MCF 10A (cell line): ENCODE results near the gene ADRB1. TPM values are rescaled to one million over a fixed set of nuclear protein-coding genes. Genes with fewer than 3 reads are reported as not detected.

ENCODE experiments used
- Bru-seq: library from RNA; stranded (reverse); fragments of 400-500 nt; gene quantifications from one replicate; lab custom pipeline; 2021; lab: Mats Ljungman, UMichigan
- BruChase-seq, 2 experiments: library from RNA; stranded (reverse); fragments of 400-500 nt; gene quantifications; one replicate each; lab custom pipeline; 2021; lab: Mats Ljungman, UMichigan
- BruUV-seq: library from RNA; stranded (reverse); fragments of 400-500 nt; replicated peaks from 2 replicates; lab custom pipeline; 2021; lab: Mats Ljungman, UMichigan
- CTCF ChIA-PET: fragments of 300-600 bp; sonication (Branson Sonifier 250); formaldehyde crosslinking; extraction: SDS; loops from one replicate; lab custom pipeline; 2021; ENCODE audit warnings: antibody characterized with exemption, inconsistent platforms; lab: Yijun Ruan, JAX
- POLR2A ChIA-PET: fragments of 300-600, 350-650 bp; sonication (Branson Sonifier 250); formaldehyde crosslinking; extraction: SDS; loops from one replicate; lab custom pipeline; 2020; ENCODE audit warnings: antibody characterized with exemption, inconsistent platforms; lab: Yijun Ruan, JAX
- DNase-seq: peaks from one replicate; pipeline ENCODE4 v3.0.0-alpha.2; 2018; ENCODE audit not compliant: unreplicated experiment
- H3K27ac Mint-ChIP-seq: one replicate; pipeline ENCODE4 v1.8.0; 2022; ENCODE audit warnings: mild to moderate bottlenecking, low read depth, mixed read lengths; ENCODE audit not compliant: unreplicated experiment
- H3K27me3 Mint-ChIP-seq: one replicate; pipeline ENCODE4 v1.8.0; 2022; ENCODE audit warnings: mixed read lengths; ENCODE audit not compliant: insufficient read depth, unreplicated experiment
- H3K36me3 Mint-ChIP-seq: one replicate; pipeline ENCODE4 v1.8.0; 2022; ENCODE audit warnings: mild to moderate bottlenecking, moderate library complexity, mixed read lengths; ENCODE audit not compliant: insufficient read depth, unreplicated experiment
- H3K4me1 Mint-ChIP-seq: one replicate; pipeline ENCODE4 v1.8.0; 2022; ENCODE audit warnings: mixed read lengths; ENCODE audit not compliant: insufficient read depth, unreplicated experiment
- H3K4me3 Mint-ChIP-seq: one replicate; pipeline ENCODE4 v1.8.0; 2022; ENCODE audit warnings: mild to moderate bottlenecking, moderate library complexity, mixed read lengths; ENCODE audit not compliant: unreplicated experiment
- H3K9me3 Mint-ChIP-seq: one replicate; pipeline ENCODE4 v1.8.0; 2022; ENCODE audit warnings: mixed read lengths; ENCODE audit not compliant: unreplicated experiment
- intact Hi-C: fragments of 100-400 bp; cut with micrococcal nuclease; formaldehyde crosslinking; loops from 2 replicates; pipeline ENCODE4 v1.14.1; 2022
- long read RNA-seq: library from polyadenylated mRNA; stranded (forward); transcript quantifications from one replicate; pipeline ENCODE4 v2.0.0, GENCODE V29; 2022
- total RNA-seq: library from RNA; stranded (reverse); gene quantifications from 2 replicates; pipeline ENCODE4 v1.2.3, GENCODE V29; 2022
- TF ChIP-seq, protein P1 (sequence below): fragments of 200-600 bp; IDR thresholded peaks from one replicate; pipeline ENCODE4 v1.8.0; 2022; ENCODE audit warnings: antibody characterized with exemption, mild to moderate bottlenecking; ENCODE audit not compliant: unreplicated experiment

ADRB1 gene
- 0.28 and 0.56 TPM in 2 replicates for total RNA-seq
- percentile 34 among the genes with signal in this experiment for Bru-seq, nascent RNA
- BruChase-seq, experiment 1, labeled RNA remaining after a 6-hour chase = not detected
- BruChase-seq, experiment 2, labeled RNA remaining after a 2-hour chase = percentile 32 among the genes with signal in this experiment
- long read RNA-seq = 0 reads

DNA sequence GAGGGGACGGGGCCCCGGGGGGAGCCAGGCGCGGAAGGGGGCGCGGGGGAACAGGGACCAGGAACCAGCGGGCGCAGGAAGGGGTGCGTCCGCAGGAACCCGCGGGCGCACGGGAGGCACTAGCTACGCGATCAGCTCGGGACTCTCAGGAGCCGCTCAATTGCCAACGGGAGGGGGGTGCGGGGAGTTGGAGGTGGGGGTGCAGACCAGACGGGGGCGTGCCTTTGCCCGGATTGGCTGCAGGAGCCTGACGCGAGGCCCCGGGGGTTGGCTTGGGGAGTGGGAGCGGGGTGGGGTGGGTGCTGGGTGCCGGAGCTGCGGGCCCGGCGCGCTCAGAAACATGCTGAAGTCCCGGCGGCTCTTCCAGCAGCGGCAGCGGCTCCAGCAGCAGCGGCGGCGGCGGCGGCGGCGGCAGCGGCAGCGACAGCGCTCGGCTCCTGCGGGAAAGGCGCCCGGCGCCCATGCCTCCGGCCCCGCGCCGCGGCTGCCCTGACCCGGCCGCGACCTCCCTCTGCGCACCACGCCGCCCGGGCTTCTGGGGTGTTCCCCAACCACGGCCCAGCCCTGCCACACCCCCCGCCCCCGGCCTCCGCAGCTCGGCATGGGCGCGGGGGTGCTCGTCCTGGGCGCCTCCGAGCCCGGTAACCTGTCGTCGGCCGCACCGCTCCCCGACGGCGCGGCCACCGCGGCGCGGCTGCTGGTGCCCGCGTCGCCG, at the start of gene ADRB1:
TSS of gene ADRB1 (plus strand) at position 335 of the 715 bp plus-strand sequence. CDS start at position 602, 267 bp downstream.
- H3K27me3 Mint-ChIP-seq = no peaks in the 10 kb centered on the region

DNA sequence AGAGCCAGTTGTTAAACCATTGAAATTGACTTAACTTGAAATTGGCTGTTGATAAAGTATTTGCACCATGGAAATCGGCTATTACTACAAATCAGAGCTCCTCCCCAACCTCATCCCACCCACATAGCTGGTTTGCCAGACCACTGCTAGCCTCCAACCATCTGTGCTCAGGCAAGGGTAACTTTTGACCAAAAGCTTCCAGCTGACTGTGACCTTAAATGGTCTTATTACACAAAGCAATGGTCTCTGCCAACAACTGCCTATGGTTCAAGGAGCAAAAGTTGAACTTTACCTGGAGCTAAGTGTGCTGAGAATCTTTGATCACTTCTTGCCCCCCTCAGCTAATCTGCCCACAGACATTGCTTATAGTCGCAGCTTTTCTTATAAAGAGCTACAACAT, 48.5 kb upstream of the ADRB1 start:
- intact Hi-C loops = no loop called here
- H3K4me1 Mint-ChIP-seq = no peaks in the 10 kb centered on the region
- DNase-seq = no peak
- ChIA-PET POLR2A (interaction anchor here (1.1 kb wide), 1 partner anchor 26 kb away, joined by 3 read pairs; no protein-coding TSS in a partner anchor), CTCF (interaction anchor here (0.7 to 1.0 kb wide), 2 partner anchors 73 to 108 kb away, joined by 3 read pairs; no protein-coding TSS in a partner anchor)
- H3K27me3 Mint-ChIP-seq = no peaks in the 10 kb centered on the region
- BruUV-seq = no TSS peak
- TF ChIP-seq, protein P1, sequence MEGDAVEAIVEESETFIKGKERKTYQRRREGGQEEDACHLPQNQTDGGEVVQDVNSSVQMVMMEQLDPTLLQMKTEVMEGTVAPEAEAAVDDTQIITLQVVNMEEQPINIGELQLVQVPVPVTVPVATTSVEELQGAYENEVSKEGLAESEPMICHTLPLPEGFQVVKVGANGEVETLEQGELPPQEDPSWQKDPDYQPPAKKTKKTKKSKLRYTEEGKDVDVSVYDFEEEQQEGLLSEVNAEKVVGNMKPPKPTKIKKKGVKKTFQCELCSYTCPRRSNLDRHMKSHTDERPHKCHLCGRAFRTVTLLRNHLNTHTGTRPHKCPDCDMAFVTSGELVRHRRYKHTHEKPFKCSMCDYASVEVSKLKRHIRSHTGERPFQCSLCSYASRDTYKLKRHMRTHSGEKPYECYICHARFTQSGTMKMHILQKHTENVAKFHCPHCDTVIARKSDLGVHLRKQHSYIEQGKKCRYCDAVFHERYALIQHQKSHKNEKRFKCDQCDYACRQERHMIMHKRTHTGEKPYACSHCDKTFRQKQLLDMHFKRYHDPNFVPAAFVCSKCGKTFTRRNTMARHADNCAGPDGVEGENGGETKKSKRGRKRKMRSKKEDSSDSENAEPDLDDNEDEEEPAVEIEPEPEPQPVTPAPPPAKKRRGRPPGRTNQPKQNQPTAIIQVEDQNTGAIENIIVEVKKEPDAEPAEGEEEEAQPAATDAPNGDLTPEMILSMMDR = no peak
- H3K27ac Mint-ChIP-seq = no peak overlapping the region
- H3K9me3 Mint-ChIP-seq = no peaks in the 10 kb centered on the region
- peaks cover 4% of the 10 kb centered on the region for H3K36me3 Mint-ChIP-seq
- no peak overlapping the region for H3K4me3 Mint-ChIP-seq

More for the DNA sequence above, at the start of gene ADRB1:
- intact Hi-C loops = no loop called here
- Mint-ChIP-seq H3K27ac (no peak within 1 kb of the TSS), H3K9me3 (no peaks in the 10 kb centered on the region), H3K4me3 (peak within 1 kb of the TSS; percentile 74), H3K4me1 (no peaks in the 10 kb centered on the region), H3K36me3 (no peaks in the 10 kb centered on the region)
- TF ChIP-seq, protein P1 = no peak
- ChIA-PET POLR2A (interaction anchor here (0.7 to 1.7 kb wide), 7 partner anchors 7 to 576 kb away, joined by 3 to 7 read pairs (median 3); no protein-coding TSS in a partner anchor), CTCF (interaction anchor here (0.6 to 1.6 kb wide), 2 partner anchors 25 to 336 kb away, joined by 3 to 4 read pairs; no protein-coding TSS in a partner anchor)
- BruUV-seq = no TSS peak
- peak; percentile 64 for DNase-seq

DNA sequence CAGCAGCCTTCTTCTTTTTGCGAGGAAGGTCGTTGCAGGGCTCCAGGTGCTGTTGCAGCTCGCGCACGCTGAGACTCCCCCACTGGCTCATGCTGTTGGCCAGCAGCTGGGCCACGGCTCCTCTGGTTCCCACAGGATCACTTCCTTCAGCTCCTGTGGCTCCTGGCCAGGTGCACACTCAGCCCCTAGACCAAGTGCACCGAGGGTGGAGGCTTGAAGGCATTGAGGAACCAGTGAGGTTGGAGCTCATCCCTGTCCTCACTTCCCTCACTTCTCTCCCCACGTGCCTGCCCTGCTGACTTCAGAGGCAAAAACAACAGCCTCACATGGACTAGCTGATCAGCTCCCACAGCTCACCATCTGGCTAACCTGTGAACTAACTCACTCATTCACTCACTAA, 46.2 kb upstream of the ADRB1 start:
- Mint-ChIP-seq H3K4me1 (no peaks in the 10 kb centered on the region), H3K36me3 (peaks cover 4% of the 10 kb centered on the region), H3K27ac (no peak overlapping the region), H3K27me3 (no peaks in the 10 kb centered on the region), H3K4me3 (no peak overlapping the region), H3K9me3 (no peaks in the 10 kb centered on the region)
- intact Hi-C loops = no loop called here
- TF ChIP-seq, protein P1 = no peak
- no peak for DNase-seq
- ChIA-PET CTCF (no interaction called here), POLR2A (interaction anchor here (0.7 kb wide), 1 partner anchor 76 kb away, joined by 4 read pairs; no protein-coding TSS in a partner anchor)
- no TSS peak for BruUV-seq

DNA sequence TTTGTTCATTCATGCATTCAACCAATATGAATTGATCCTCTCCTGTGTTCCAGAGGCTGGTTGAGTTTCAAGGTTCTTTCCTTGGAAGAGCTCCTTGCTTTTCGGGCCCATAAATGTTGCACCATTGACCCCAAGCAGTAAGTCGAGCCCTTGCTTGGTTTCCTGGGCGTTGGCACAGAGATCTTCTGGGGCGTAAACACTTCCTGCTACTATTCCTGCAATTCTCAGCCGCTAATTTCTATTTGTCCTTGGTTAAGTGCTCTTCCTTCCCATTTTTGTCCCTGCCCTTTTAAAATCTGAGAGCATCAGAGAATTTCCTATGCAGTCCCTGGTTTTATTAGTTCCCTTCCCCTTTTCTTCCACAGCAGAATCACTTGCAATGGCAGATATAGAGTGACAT, 44.1 kb upstream of the ADRB1 start:
- TF ChIP-seq, protein P1 = no peak
- no peak for DNase-seq
- H3K4me1 Mint-ChIP-seq = no peaks in the 10 kb centered on the region
- CTCF ChIA-PET = interaction anchor here (0.6 kb wide), 1 partner anchor 64 kb away, joined by 3 read pairs; no protein-coding TSS in a partner anchor
- no peaks in the 10 kb centered on the region for H3K9me3 Mint-ChIP-seq
- no peak overlapping the region for H3K4me3 Mint-ChIP-seq
- no peaks in the 10 kb centered on the region for H3K27me3 Mint-ChIP-seq
- H3K36me3 Mint-ChIP-seq = peaks cover 4% of the 10 kb centered on the region
- no peak overlapping the region for H3K27ac Mint-ChIP-seq
- intact Hi-C loops = no loop called here
- no TSS peak for BruUV-seq
- POLR2A ChIA-PET = interaction anchor here (0.7 kb wide), 1 partner anchor 82 kb away, joined by 3 read pairs; no protein-coding TSS in a partner anchor
